HG02588 (cell line): ENCODE results near the gene NCAPD2.
"Not testable (repeated sequence)": the region's sequence is repeated elsewhere in the genome, so short reads cannot be mapped to it uniquely, and the experiment has no call there.

Experiments
- ATAC-seq: cut with Tn5 transposase; IDR thresholded peaks from one replicate; pipeline ENCODE4 v1.9.1; 2021; ENCODE audit warnings: mild to moderate bottlenecking, moderate library complexity; ENCODE audit not compliant: unreplicated experiment

The NCAPD2 gene

DNA sequence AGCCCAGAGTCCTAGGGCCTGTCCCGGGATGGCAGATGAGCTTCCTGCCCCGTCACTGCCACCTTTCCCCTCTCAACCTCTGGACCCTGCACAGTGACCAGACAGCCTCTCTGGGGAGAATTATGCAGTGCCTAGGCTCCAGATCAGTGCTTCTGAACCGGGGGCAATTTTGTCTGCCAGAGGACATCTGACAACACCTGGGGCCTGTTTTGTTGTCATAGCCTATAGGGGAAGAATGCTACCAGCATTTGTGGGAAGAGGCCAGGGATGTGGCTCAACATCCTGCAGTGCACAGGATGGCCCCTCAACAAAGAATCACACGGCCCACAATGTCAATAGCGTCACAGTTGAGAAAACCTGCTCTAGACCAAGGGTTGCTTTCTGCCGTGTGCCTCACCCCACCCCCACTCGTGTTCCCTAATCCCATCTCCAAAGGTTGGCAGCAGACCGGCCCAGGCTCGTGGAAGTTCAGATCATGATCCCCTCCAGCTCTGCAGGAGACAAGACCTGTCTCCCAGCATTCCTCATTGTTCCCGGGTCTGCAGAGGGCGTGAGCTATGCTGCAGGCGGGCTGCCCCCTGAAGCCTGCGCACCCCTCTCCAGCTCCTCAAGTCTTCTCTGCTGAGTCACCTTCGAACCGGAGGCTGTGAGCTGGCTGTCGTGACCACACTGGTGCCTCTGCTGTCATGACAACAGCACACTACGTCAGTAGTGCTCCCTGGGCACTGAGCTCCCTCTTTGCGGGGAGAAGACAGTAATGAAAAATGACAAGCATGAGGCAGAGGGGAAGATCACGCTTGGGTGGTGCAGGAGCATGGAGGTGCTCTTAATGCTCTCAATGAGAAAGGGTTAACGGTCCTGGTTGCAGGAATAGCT lies 38.4 kb downstream of the NCAPD2 start:
- ATAC-seq: no peak

GRCh38 chr12:6532927-6533652 lies 39.2 kb downstream of the NCAPD2 start:
- ATAC-seq: peak; percentile 16

DNA sequence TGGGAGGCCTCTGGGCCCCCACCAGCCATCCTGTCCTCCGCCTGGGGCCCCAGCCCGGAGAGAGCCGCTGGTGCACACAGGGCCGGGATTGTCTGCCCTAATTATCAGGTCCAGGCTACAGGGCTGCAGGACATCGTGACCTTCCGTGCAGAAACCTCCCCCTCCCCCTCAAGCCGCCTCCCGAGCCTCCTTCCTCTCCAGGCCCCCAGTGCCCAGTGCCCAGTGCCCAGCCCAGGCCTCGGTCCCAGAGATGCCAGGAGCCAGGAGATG lies 39.7 kb downstream of the NCAPD2 start:
- ATAC-seq: peak; percentile 13

DNA sequence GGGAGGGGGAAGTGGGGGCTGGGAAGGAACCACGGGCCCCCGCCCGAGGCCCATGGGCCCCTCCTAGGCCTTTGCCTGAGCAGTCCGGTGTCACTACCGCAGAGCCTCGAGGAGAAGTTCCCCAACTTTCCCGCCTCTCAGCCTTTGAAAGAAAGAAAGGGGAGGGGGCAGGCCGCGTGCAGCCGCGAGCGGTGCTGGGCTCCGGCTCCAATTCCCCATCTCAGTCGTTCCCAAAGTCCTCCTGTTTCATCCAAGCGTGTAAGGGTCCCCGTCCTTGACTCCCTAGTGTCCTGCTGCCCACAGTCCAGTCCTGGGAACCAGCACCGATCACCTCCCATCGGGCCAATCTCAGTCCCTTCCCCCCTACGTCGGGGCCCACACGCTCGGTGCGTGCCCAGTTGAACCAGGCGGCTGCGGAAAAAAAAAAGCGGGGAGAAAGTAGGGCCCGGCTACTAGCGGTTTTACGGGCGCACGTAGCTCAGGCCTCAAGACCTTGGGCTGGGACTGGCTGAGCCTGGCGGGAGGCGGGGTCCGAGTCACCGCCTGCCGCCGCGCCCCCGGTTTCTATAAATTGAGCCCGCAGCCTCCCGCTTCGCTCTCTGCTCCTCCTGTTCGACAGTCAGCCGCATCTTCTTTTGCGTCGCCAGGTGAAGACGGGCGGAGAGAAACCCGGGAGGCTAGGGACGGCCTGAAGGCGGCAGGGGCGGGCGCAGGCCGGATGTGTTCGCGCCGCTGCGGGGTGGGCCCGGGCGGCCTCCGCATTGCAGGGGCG lies 40.2 kb downstream of the NCAPD2 start, which contains the start of gene GAPDH:
Gene GAPDH, plus strand, starts transcription at position 595 of the 772 bp plus-strand sequence. CDS start 316 bp downstream, outside the sequence.
- ATAC-seq: peak; percentile 51

DNA sequence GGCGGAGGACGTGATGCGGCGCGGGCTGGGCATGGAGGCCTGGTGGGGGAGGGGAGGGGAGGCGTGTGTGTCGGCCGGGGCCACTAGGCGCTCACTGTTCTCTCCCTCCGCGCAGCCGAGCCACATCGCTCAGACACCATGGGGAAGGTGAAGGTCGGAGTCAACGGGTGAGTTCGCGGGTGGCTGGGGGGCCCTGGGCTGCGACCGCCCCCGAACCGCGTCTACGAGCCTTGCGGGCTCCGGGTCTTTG lies 40.7 kb downstream of the NCAPD2 start:
- no peak for ATAC-seq

DNA sequence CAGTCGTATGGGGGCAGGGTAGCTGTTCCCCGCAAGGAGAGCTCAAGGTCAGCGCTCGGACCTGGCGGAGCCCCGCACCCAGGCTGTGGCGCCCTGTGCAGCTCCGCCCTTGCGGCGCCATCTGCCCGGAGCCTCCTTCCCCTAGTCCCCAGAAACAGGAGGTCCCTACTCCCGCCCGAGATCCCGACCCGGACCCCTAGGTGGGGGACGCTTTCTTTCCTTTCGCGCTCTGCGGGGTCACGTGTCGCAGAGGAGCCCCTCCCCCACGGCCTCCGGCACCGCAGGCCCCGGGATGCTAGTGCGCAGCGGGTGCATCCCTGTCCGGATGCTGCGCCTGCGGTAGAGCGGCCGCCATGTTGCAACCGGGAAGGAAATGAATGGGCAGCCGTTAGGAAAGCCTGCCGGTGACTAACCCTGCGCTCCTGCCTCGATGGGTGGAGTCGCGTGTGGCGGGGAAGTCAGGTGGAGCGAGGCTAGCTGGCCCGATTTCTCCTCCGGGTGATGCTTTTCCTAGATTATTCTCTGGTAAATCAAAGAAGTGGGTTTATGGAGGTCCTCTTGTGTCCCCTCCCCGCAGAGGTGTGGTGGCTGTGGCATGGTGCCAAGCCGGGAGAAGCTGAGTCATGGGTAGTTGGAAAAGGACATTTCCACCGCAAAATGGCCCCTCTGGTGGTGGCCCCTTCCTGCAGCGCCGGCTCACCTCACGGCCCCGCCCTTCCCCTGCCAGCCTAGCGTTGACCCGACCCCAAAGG lies 41.2 kb downstream of the NCAPD2 start:
- peak; percentile 14 for ATAC-seq

DNA sequence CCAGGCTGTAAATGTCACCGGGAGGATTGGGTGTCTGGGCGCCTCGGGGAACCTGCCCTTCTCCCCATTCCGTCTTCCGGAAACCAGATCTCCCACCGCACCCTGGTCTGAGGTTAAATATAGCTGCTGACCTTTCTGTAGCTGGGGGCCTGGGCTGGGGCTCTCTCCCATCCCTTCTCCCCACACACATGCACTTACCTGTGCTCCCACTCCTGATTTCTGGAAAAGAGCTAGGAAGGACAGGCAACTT lies 41.7 kb downstream of the NCAPD2 start:
- ATAC-seq: no peak

GRCh38 chr12:6535960-6536847 lies 42.3 kb downstream of the NCAPD2 start:
- no peak for ATAC-seq

GRCh38 chr12:6536894-6537579 lies 43.1 kb downstream of the NCAPD2 start:
- no peak for ATAC-seq

- not testable (repeated sequence) for ATAC-seq
Observed at GRCh38 chr12:6537580-6538419, 43.9 kb downstream of the NCAPD2 start.

- ATAC-seq: no peak
Observed at GRCh38 chr12:6538420-6539313, 44.8 kb downstream of the NCAPD2 start.

- no peak for ATAC-seq
Observed at GRCh38 chr12:6539314-6539682, 45.4 kb downstream of the NCAPD2 start.

DNA sequence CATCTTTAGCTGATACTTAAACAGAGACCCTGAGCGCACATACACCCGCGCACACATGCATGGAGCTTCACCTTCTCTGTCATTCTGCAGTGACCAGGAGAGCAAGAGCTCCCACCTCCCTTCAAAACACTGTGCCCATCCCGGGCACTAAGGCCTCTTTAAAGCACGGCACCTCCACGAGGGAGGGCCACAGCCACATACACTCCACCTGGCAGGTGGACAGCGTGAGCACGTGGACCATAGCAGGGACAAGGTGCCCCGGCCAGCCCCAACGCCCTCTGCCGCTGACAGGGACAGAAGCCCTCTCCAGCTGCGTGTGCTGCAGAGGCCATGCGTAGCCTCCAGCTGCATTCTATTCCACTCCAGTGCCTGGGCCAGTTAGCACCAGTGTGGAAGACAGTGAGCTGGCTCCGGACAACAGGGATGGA lies 45.8 kb downstream of the NCAPD2 start:
- no peak for ATAC-seq

GRCh38 chr12:6540181-6540877 lies 46.4 kb downstream of the NCAPD2 start:
- ATAC-seq: no peak

DNA sequence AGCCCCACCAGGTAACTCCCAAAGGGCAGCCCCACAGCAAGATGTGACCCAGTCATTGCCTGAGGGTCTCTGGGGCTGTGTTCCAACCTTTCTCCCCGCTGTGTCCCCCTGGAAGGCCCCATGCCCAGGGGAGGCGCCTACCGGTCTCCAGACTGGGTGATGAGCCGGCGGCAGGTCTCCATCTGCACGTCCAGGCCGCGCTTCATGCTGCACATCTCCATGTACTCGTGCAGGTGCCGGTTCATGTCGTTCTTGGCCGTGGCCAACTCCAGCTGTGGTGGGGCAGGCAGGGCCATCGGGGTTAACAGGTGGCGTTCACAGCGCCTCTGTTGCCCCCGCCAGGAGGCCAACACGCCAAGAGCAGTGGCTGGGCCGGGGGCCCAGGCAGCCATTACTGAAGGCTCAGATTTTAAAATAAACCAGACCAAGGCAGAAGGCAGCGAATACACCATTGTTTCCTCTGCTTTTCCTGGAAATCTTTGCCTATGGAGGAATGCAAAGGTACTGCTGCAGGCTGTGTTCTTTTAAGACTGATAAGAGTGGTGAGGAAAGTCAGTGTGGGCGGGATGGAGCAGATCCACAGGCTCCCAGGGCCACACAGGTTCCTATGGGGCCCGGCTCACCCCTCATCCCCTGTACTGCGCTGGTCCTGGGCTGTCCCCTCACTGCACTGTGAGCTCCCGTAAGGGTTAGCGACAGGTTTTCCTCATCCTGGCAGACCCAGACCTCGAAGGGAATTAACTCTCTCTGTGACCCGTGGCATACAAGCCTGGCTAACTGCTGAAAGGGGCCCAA lies 47.7 kb downstream of the NCAPD2 start:
- ATAC-seq: no peak

GRCh38 chr12:6542209-6543009 lies 48.5 kb downstream of the NCAPD2 start:
- no peak for ATAC-seq
